Dermis blood vessel endothelial cell (primary cell): ENCODE data around the gene CBX7. TPM values are rescaled to one million over a fixed set of nuclear protein-coding genes. Genes with fewer than 3 reads are reported as not detected.

ENCODE experiments used
- DNase-seq: peaks from one replicate; pipeline ENCODE4 v3.0.0; 2010
- total RNA-seq: library from RNA; depleted of rRNA; stranded (reverse); fragments of >200 nt; gene quantifications from 2 replicates; pipeline ENCODE4 v1.2.3, GENCODE V29; 2014

Gene CBX7
- total RNA-seq, 1 donor from 2014 or later = 9.5 TPM

GRCh38 chr22:39090426-39091064 is 61.9 kb downstream of the CBX7 start:
- DNase-seq = no peak

GRCh38 chr22:39089928-39090327 is 62.6 kb downstream of the CBX7 start:
- DNase-seq = no peak

- DNase-seq = no peak
Measured at GRCh38 chr22:39088685-39089032, 63.8 kb downstream of the CBX7 start.

- no peak for DNase-seq
Measured at GRCh38 chr22:39087881-39088684, 64.4 kb downstream of the CBX7 start.

- no peak for DNase-seq
Measured at GRCh38 chr22:39087098-39087497, 65.4 kb downstream of the CBX7 start.

- DNase-seq = no peak
Measured at GRCh38 chr22:39084666-39085065, 67.8 kb downstream of the CBX7 start.

- DNase-seq = no peak
Measured at GRCh38 chr22:39083212-39084165, 69.0 kb downstream of the CBX7 start.

- DNase-seq = no peak
Measured at GRCh38 chr22:39081598-39081997, 70.9 kb downstream of the CBX7 start.

GRCh38 chr22:39081016-39081415 is 71.5 kb downstream of the CBX7 start:
- DNase-seq = no peak

Other genes with a start within 250 kb of the CBX7 start
- not detected in 2 replicates for gene APOBEC3A, start 195.1 kb downstream of the CBX7 start, total RNA-seq
- gene APOBEC3B, start 170.3 kb downstream of the CBX7 start, total RNA-seq = under 0.01 and 2.5 TPM in 2 replicates
- gene APOBEC3C, start 138.4 kb downstream of the CBX7 start, total RNA-seq = 0.68 and 3.9 TPM in 2 replicates
- gene APOBEC3D, start 131.6 kb downstream of the CBX7 start, total RNA-seq = 1.3 and 3.4 TPM in 2 replicates
- gene APOBEC3F, start 111.8 kb downstream of the CBX7 start, total RNA-seq = 2.7 and 4.8 TPM in 2 replicates
- 6.0 and 10.0 TPM in 2 replicates for gene APOBEC3G, start 75.4 kb downstream of the CBX7 start, total RNA-seq
- not detected in 2 replicates for gene APOBEC3H, start 55.4 kb downstream of the CBX7 start, total RNA-seq
- 75.7 and 80.1 TPM in 2 replicates for gene PDGFB, start 92.3 kb upstream of the CBX7 start, total RNA-seq
- 2,901 and 3,143 TPM in 2 replicates for gene RPL3, start 166.9 kb upstream of the CBX7 start, total RNA-seq
- 0.98 and 1.0 TPM in 2 replicates for gene SYNGR1, start 197.3 kb upstream of the CBX7 start, total RNA-seq
- gene TAB1, start 247.1 kb upstream of the CBX7 start, total RNA-seq = 12.4 and 21.5 TPM in 2 replicates